NB4 (cell line): ENCODE measurements around the gene SORL1-AS1.

Source experiments
- DNase-seq: peaks from one replicate; pipeline ENCODE4 v3.0.0; 2010; ENCODE audit warnings: low read depth
- H3K4me3 ChIP-seq: one replicate; pipeline ENCODE4 v1.5.1; 2011; ENCODE audit warnings: mild to moderate bottlenecking, low read depth, low read length, moderate library complexity
- CTCF ChIP-seq: IDR thresholded peaks from one replicate; pipeline ENCODE4 v1.5.1; 2012; ENCODE audit warnings: low read depth, low read length
- MYC ChIP-seq: IDR thresholded peaks from 2 replicates; pipeline ENCODE4 v1.6.1; 2011; ENCODE audit warnings: low read depth, low read length
- POLR2A ChIP-seq: IDR thresholded peaks from 2 replicates; pipeline ENCODE4 v1.6.1; 2011; ENCODE audit warnings: mild to moderate bottlenecking; ENCODE audit not compliant: insufficient read length; ENCODE audit errors: extremely low read depth
- TF ChIP-seq, protein P1 (sequence below): IDR thresholded peaks from 2 replicates; pipeline ENCODE4 v1.6.1; 2011; ENCODE audit warnings: low read depth, low read length

SORL1-AS1 gene

GRCh38 chr11:121453589-121454299 lies 977 bp upstream of the SORL1-AS1 start:
- DNase-seq = no peak
- TF ChIP-seq MYC (no peak), CTCF (no peak), POLR2A (no peak)
- TF ChIP-seq, protein P1, sequence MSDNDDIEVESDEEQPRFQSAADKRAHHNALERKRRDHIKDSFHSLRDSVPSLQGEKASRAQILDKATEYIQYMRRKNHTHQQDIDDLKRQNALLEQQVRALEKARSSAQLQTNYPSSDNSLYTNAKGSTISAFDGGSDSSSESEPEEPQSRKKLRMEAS = no peak
- peak overlapping the region; percentile 74 for H3K4me3 ChIP-seq

DNA sequence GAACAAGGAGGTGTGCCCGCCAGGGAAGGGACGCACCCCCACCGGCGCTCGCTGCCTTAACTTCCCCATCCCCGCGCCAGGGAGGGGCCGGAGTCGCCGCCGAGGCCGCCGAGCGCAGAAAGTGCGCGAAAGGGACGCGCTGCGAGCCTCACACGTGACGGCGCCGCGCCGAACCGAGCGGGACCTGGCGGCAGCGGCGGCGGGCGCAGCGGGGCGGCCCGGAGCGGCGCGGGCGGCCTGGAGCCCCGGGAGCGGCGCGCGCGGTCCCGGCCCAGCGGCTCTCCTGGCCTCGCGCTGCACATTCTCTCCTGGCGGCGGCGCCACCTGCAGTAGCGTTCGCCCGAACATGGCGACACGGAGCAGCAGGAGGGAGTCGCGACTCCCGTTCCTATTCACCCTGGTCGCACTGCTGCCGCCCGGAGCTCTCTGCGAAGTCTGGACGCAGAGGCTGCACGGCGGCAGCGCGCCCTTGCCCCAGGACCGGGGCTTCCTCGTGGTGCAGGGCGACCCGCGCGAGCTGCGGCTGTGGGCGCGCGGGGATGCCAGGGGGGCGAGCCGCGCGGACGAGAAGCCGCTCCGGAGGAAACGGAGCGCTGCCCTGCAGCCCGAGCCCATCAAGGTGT lies 670 bp downstream of the SORL1-AS1 start, which contains the start of gene SORL1:
TSS of gene SORL1 (plus strand) at position 329 of the 623 bp plus-strand sequence. CDS start at position 347, 18 bp downstream.
- peak within 1 kb of the TSS; percentile 74 for H3K4me3 ChIP-seq
- peak; percentile 85 for DNase-seq
- TF ChIP-seq MYC (peak; percentile 69; the same call in 1 of the 2 replicates), CTCF (peak; percentile 56), POLR2A (peak; percentile 44)
- TF ChIP-seq, protein P1 = peak; percentile 40

DNA sequence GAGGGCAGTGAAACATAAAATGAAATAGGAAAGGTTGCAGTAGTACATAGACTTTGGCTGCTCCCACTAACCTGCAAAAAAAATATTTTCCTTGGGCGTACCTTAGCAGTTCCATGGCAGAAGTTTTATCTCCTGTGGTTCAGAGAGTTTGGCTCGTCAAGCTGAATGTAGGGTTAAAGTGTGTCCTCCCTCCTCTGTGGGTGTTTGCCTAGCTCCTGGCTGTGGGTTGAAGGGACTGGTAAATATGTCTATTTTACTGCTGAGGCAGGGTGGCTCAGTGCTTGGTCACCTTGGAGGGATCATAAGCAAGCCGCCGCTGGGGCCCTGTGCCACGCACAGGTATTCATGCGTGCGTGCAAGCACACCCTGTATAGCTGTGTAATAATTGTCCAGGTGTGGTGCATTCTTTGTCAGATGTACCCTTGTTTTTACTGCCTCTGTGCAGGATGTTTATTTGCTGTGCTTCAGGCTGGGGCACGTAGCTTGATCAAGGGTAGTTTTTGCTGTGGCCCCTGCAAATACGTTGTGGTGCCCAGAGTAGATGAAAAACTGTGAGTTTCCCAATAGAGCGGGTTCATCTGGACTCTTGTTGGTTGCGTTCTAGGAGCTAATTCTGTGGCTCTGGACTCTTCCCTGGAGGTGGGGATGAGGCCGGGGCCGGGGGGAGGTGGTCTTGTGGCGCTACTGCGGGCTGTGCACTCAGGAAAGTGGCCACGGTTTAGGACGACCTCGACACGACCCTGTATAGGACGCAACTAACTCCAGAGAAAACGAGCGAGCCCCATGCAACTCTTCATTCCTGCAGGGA lies 1.4 kb downstream of the SORL1-AS1 start:
- peak overlapping the region; percentile 40 for H3K4me3 ChIP-seq
- TF ChIP-seq CTCF = no peak
- TF ChIP-seq POLR2A = no peak
- peak; percentile 36 for DNase-seq

- DNase-seq = peak; percentile 45
- no peak overlapping the region for H3K4me3 ChIP-seq
- TF ChIP-seq POLR2A (no peak), CTCF (no peak), MYC (no peak)
Observed at GRCh38 chr11:121450401-121450800, 2.4 kb downstream of the SORL1-AS1 start.

DNA sequence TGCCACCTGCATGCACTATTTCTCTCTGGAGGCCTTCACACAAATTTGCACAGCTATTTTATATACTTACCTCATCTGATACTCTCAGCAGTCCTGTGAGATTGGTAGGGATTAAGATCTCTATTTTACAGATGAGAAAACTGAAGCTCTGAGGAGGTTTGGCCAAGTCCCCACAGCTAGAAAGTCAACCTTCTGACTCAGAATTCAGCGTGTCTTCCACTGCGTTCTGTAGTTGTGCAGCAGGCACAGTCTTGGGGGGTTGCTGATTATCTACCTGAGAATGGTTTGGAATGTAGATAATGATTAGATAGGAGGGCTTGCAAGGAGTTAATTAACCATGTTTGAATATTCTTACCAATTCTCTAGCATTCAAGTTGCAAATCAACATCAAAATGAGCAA lies 3.1 kb downstream of the SORL1-AS1 start:
- no peak for DNase-seq
- no peak overlapping the region for H3K4me3 ChIP-seq
- no peak for TF ChIP-seq CTCF
- TF ChIP-seq, protein P1 = no peak
- no peak for TF ChIP-seq POLR2A
- no peak for TF ChIP-seq MYC
